Measurements from ENCODE around the gene POLE. TPM values are rescaled to one million over a fixed set of nuclear protein-coding genes. Genes with fewer than 3 reads are reported as not detected.
"Not testable (repeated sequence)": the region's sequence is repeated elsewhere in the genome, so short reads cannot be mapped to it uniquely, and the experiment has no call there.

The POLE gene
- total RNA-seq, 1 donor = 37.4 TPM

DNA sequence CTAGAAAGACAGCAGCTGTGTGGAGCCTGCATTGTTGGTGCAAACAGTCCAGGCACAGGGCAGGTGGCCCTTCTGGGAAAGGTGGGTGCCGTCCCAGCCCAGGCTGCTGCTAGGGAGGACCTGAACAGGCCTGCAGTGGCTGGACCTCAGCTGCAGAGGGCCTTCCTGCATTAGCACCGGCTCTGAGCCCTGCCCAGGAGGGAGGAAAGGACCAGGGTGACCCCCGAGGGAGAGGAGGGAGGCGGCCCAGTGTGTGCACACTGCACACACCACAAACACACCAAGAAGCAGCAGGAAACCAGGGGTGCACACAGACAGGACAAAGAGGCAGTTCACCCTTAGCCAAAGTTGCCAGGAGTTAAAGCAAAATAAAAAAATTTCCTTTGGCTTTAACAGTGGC, 15.5 kb upstream of the POLE start:
- no peak for DNase-seq (ENCODE audit: low read depth)

DNA sequence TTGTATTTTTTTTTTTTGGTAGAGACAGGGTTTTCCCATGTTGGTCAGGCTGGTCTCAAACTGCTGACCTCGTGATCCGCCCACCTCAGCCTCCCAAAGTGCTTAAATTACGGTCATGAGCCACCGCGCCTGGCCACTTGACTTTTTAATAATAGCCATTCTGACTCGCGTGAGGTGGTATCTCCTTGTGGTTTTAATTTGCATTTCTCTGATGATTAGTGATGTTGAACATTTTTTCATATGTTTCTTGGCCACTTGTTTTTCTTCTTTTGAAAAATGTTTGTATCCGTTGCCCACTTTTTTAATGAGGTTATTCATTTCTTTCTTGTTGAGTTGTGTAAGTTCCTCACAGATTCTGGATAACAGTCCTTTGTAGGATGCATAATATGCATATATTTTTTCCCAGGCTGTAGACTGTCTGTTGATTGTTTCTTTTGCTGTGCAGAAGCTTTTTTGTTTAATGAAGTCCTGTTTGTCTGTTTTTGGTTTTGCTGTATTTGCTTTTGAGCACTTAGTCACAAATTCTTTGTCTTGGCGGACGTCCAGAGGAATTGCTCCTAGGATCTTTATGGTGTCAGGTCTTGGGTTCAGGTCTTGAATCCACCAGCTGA, 13.2 kb upstream of the POLE start:
- no peak overlapping the region for H3K4me3 ChIP-seq (ENCODE audit: low read depth, low read length)
- TF ChIP-seq, protein P1, sequence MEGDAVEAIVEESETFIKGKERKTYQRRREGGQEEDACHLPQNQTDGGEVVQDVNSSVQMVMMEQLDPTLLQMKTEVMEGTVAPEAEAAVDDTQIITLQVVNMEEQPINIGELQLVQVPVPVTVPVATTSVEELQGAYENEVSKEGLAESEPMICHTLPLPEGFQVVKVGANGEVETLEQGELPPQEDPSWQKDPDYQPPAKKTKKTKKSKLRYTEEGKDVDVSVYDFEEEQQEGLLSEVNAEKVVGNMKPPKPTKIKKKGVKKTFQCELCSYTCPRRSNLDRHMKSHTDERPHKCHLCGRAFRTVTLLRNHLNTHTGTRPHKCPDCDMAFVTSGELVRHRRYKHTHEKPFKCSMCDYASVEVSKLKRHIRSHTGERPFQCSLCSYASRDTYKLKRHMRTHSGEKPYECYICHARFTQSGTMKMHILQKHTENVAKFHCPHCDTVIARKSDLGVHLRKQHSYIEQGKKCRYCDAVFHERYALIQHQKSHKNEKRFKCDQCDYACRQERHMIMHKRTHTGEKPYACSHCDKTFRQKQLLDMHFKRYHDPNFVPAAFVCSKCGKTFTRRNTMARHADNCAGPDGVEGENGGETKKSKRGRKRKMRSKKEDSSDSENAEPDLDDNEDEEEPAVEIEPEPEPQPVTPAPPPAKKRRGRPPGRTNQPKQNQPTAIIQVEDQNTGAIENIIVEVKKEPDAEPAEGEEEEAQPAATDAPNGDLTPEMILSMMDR (IDR thresholded peaks at IDR 0.05; ENCODE audit: insufficient read depth, low read length) = no peak
- DNase-seq (ENCODE audit: low read depth) = peak; percentile 15

More for the DNA sequence above, 15.5 kb upstream of the POLE start:
- no peak overlapping the region for H3K4me3 ChIP-seq (ENCODE audit: low read depth, low read length)
- TF ChIP-seq, protein P1 (IDR thresholded peaks at IDR 0.05; ENCODE audit: insufficient read depth, low read length) = no peak

DNA sequence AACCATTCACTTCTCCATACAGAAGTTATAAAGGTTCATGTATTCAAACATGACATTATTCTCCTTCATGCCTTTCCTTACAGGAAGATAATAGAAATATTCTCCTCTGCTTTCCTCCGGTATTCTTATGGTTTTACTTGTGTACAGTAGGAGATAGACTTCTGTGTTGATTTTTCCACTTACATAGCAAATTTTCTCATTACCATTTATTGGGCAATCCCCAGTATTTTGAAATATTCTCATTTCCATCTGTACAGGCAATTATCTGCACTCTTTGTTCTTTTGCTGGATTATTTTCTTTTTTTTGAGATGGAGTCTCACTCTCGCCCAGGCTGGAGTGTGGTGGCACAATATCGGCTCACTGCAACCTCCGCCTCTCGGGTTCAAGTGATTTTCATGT, 11.2 kb upstream of the POLE start:
- no peak for DNase-seq (ENCODE audit: low read depth)
- no peak overlapping the region for H3K4me3 ChIP-seq (ENCODE audit: low read depth, low read length)
- TF ChIP-seq, protein P1 (IDR thresholded peaks at IDR 0.05; ENCODE audit: insufficient read depth, low read length) = no peak

DNA sequence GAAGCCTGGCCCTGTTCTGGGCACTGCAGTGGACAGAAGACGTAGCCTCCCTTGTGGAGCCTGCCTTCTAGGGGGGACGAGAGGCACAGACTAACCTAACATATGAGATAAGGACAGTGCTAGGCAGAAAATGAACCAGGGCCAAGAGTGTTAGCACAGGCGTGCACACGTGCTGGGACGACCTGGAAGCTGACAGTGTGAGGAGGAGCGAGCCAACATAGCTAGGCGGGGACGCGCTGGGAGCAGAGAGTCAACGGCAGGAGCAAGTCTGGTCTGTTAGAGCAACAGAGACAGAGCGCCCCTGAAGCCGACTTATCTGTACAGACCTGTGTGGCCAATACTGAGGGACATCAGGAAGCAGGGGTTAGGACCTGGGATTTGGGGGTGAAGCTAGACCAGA, 8.3 kb upstream of the POLE start:
- H3K4me3 ChIP-seq (ENCODE audit: low read depth, low read length) = no peak overlapping the region
- TF ChIP-seq, protein P1 (IDR thresholded peaks at IDR 0.05; ENCODE audit: insufficient read depth, low read length) = no peak
- no peak for DNase-seq (ENCODE audit: low read depth)

GRCh38 chr12:132694888-132695287, 7.7 kb upstream of the POLE start:
- not testable (repeated sequence) for DNase-seq (ENCODE audit: low read depth); H3K4me3 ChIP-seq (ENCODE audit: low read depth, low read length)

GRCh38 chr12:132692030-132692429, 4.9 kb upstream of the POLE start:
- not testable (repeated sequence) for DNase-seq (ENCODE audit: low read depth)

GRCh38 chr12:132690112-132690511, 3.0 kb upstream of the POLE start:
- H3K4me3 ChIP-seq (ENCODE audit: low read depth, low read length) = no peak overlapping the region
- TF ChIP-seq, protein P1 (IDR thresholded peaks at IDR 0.05; ENCODE audit: insufficient read depth, low read length) = no peak
- no peak for DNase-seq (ENCODE audit: low read depth)

More at GRCh38 chr12:132692030-132692429, 4.9 kb upstream of the POLE start:
- not testable (repeated sequence) for H3K4me3 ChIP-seq (ENCODE audit: low read depth, low read length)

GRCh38 chr12:132689227-132689626, 2.1 kb upstream of the POLE start:
- H3K4me3 ChIP-seq (ENCODE audit: low read depth, low read length) = peak overlapping the region; percentile 17
- DNase-seq (ENCODE audit: low read depth) = no peak
- TF ChIP-seq, protein P1 (IDR thresholded peaks at IDR 0.05; ENCODE audit: insufficient read depth, low read length) = no peak

All from fibroblast of the aortic adventitia (primary cell).